Middle frontal gyrus (tissue), 1 donor: Measurements from ENCODE around the gene ASIP.

Source experiments
- DNase-seq: peaks from one replicate; pipeline ENCODE4 v3.0.0-alpha.2; 2015; ENCODE audit warnings: low spot score; ENCODE audit errors: extremely low spot score

Gene ASIP

DNA sequence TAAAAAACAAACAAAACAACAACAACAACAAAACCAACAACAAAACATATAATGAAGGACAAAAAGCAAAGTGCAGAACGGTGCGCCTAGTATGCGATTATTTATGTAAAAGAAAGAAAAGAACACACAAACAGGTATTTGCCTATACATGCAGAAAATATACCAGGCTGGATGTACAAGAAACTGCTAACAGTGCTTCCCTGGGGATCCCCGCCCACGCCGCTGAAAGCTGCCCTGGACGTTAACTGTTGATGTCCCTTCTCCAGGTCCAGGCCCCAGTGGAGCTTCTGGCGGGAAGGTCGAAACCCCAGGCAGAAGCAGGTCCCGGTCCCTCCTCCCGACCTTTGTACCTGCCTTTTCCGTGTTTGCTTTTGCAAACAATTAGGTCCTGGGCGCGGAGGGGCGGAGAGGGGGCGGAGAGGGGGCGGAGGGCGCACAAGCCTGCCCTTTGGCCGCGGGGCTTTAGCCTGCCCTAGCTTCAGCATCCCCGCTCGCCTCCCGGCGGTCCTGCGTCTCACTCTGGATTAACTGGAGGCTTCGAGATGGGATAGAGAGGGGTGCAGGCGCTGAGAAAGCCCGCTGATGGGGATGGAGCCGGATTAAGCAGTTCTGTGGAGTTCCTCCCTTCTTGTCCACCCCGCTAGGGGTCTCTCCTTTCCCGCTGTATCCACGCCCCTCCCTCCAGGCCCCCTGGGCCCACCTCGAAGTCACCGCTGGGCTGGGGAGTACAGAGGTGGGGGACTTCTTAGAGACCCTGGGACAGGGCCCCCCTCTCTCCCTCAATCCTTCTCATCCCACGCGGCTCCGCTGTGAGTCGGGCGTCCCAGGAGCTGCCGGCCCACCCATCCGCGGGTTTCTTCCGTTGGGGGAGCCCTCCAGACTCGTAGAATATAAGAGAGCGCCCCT, 70.1 kb downstream of the ASIP start:
- no peak for DNase-seq

DNA sequence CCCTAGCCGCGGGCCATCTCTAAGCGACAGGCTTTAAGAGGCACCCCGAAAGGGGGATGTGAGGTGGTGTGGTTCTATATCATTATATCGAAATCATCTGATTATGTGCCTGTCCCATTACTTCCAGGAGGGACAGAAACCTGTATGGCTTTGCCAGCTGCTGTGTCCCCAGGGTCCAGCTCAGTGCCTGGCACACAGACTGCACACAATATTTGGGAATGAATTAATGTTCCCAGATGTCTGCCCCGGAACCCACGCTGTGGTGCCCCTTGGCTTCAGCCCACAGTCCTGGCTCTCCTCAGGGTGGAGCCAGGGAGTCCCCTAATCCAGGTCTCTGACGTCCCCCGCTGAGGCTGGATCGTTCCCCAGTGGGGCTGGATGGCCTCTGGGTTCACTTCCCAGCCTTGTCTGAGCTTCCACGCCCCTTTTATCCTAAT, 70.8 kb downstream of the ASIP start:
- DNase-seq = no peak

DNA sequence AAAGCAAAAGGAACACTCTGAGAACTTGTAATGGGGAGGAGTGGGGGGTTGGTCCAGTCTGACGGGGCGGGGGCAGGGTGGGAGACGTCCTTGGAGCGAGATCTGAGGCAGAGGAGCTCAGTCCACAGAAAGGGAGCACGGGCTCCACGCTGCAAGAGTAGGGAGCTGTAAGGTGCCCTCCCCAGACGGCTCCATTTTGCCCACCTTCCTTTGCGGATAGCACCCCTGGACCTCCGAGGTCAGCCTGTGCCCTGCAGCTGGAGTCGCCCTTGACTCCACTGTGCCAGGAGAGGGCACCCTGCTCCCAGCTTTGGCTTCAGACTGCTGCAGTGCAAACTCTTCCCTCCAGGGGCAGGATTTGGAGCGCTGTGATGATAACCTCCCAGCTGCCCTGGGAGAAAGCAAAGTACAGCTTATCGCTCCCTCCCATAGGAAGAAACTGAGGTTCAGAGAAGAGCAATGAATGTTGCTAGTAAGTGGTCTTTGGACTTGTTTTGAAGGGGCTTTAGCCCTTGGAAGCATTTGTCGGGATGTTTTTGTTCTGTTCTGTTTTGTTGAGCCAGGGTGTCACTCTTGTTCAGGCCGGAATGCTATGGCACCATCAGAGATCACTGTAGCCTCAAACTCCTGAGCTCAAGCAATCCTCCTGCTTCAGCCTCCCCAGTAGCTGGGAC, 71.5 kb downstream of the ASIP start:
- DNase-seq = peak; percentile 87

DNA sequence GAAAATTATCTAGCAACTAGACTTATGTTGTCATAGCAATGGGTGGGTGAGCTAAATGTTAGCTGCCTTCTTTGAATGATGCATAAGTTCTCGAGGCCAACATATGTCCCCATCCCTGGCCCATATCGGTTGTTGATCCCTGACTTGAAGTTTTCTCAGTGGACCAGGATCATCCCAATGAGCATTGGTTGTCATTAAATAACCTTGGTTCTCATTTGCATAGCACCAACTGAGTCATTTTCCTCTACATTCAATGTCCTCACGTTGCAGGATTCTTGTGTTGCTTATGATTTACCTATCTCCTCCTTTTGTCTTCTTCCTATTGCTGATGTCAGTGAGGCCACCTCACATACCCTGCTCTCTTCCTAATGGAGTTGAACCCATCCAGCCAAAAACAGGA, 74.0 kb downstream of the ASIP start:
- no peak for DNase-seq

DNA sequence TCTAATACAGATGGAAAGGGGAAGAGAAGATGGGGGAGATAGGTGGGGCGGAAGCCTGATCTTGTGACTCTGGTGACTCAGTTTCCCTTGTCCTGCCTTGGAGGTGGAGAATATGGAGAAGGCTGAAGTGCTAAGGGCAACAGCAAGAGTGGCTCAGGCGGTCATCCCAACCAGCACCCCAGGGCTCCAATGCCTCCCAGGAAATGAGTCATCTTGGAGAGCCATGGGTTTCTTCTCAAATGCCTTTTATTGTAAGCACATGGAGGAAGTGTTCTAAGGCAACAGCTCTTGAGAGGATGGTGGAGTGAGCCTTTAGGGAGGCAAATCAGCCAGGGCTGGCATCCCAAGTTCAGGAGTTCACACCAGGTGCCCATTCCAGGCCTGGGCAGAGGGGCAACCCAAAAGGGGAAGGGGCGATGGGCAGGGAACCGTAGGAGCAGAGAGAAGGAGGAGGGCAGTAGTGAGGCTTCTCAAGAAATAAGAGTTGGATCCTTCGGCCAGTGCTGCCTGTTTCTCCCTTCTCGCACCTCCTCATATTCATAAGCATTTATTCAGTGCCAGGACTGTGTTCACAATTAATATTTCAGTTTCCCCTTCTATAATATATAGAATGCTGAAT, 75.1 kb downstream of the ASIP start:
- no peak for DNase-seq
